ENCODE results near the gene SIPA1.
"Not testable (repeated sequence)": the region's sequence is repeated elsewhere in the genome, so short reads cannot be mapped to it uniquely, and the experiment has no call there.

The SIPA1 gene

DNA sequence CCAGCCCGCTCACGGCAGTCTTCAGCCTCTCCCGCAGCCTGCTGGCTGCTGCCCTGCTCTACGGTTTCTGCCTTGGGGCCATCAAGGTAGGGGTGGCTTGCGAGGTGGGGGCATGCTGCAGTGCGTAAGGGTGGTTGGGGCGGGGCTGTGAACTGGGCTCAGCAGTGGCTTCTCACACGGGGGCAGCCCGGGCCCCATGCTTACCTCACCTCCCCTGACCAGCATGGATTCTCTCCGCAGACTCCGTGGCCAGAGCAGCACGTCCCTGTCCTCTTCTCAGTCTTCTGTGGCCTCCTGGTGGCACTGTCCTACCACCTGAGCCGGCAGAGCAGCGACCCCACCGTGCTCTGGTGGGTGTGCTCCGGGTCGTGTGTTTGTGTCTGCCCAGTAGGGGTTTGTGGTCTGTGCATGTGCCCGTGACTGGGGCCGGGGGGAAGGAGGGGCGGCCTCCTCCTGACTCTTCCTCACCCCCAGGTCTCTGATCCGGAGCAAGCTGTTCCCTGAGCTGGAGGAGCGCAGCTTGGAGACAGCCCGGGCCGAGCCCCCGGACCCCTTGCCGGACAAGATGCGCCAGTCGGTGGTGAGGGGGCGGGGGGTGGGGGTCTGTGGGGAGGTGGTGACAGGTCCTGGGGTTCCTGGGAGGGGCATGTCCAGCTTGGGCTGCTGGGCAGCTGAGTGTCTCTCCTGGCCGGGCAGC, 12.8 kb upstream of the SIPA1 start:
- no peak for DNase-seq

DNA sequence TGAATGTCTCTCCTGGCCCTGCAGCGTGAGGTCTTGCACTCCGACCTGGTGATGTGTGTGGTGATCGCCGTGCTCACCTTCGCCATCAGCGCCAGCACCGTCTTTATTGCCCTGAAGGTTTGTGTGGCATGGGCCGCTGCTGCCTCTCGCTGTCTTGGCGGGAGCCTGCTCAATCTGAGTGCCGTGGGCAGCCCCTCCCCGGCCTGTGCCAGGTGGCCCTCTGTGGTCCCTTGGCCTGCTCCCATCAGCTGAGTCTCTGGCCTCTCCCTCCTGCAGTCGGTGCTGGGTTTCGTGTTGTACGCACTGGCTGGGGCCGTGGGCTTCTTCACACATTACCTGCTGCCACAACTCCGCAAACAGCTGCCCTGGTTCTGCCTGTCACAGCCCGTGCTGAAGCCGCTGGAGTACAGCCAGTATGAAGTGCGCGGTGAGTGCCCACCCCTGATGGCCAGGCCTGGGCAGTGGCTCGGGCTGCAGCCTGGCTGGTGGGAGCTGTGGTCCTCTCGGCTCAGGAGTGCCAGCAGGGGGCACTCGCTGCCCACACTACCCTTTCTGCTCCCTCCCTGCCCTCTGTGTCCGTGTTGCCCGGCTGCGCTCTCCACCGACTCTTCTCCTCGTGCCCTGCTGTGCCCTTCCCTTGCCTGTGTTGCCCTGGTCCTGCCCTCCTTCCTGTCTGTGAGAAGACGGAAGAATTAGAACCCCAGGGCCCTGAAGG, 12.1 kb upstream of the SIPA1 start:
- DNase-seq: no peak

DNA sequence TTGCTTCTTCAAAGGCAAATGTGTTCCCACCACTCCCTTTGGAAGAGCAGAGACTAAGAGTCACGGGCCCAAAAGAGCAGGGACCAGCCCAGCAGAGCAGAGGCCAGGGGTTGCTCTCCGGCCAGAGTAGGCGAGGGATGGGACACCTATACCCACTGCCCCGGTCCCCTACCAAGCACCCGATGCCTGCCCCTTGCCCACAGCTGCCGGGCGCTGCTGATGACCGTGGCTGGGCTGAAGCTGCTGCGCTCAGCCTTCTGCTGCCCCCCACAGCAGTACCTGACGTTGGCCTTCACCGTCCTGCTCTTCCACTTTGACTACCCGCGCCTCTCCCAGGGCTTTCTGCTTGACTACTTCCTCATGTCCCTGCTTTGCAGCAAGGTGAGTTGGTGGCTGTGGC, 10.7 kb upstream of the SIPA1 start:
- DNase-seq: no peak

DNA sequence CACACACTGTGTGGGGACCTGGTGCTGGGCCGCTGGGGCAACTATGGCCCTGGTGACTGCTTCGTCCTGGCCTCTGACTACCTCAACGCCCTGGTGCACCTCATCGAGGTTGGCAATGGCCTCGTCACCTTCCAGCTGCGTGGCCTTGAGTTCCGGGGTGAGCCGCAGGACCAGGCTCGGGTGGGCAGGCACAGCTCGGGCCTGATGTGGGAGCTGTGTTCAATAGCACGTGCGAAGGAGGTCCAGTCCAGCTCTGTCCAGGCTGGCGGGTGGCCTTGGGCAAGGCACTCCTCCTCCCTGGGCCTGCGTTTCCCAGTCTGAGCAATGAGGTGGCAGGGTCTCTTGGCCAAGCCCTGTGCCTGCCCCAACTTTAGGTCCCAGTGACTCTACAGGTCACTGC, 8.3 kb upstream of the SIPA1 start:
- DNase-seq: no peak

DNA sequence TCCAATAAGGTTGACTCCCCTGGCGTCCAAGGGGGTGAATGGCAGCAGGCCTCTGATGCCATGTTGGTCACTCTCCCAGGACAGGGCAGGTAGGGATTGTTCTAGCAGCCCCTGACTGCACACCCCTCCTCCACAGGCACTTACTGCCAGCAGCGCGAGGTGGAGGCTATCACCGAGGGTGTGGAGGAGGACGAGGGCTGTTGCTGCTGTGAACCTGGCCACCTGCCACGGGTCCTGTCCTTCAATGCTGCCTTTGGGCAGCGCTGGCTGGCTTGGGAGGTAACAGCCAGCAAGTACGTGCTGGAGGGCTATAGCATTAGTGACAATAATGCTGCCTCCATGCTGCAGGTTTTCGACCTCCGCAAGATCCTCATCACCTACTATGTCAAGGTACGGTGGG, 7.7 kb upstream of the SIPA1 start:
- DNase-seq: no peak

DNA sequence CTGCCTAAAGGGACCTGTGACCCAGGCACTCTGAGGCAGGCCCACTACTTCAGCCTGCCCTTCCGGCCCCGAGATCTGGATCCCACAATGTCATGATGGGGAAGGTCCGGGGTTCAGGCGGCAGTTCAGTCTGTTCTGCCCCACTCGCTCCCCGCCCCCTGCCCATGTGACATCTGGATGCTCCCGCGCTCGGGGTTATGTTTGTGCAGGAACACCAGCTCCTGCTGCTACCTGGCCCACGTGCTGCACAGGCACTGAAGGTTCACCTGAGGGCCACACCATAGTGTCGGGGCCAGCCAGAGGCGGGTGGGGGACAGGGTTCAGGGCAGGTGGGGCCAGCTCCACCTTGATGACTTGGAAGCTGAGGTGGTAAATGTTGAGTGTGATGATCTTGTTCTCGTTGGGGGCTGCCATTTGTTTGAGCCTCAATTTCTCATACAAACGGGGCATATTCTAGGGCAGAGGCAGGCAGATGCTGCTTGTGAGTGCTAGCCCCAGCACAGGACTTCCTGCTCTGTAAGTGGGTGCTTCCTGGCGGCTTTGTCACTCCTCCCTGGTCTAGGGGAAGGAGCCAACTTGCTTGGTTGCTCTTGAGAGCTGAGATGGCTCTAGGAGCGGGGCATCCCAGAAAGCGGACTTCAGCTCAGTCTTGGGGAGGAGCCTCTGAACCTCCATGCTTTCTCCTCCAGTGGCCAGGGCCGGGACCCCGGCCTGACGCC, 4.4 kb upstream of the SIPA1 start:
- no peak for DNase-seq

DNA sequence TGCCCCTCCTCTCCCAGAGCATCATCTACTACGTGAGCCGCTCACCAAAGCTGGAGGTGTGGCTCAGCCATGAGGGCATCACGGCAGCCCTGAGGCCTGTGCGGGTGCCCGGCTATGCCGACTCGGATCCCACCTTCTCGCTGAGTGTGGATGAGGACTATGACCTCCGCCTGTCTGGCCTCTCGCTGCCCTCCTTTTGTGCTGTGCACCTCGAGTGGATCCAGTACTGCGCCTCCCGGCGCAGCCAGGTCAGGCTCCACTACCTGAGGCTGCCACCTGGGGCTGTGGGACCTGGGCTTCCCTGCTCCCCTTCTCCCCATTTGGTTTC, 3.8 kb upstream of the SIPA1 start:
- no peak for DNase-seq

DNA sequence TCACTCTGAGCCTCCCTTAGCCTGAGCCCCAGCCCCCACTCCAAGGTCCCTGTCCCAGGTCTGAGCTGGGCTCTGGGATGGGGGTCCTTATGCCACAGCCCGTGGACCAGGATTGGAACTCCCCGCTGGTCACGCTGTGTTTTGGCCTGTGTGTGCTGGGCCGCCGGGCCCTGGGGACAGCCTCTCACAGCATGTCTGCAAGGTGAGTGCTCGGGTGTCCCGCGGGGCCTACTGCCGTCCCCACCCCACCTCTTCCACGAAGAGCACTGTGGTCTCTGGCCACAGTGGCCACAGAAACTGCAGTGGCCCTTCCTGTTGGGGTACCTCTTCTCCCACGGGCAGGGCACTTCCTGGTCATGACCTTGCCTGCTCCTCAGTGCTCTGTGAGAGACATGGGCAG, 3.5 kb upstream of the SIPA1 start:
- no peak for DNase-seq

DNA sequence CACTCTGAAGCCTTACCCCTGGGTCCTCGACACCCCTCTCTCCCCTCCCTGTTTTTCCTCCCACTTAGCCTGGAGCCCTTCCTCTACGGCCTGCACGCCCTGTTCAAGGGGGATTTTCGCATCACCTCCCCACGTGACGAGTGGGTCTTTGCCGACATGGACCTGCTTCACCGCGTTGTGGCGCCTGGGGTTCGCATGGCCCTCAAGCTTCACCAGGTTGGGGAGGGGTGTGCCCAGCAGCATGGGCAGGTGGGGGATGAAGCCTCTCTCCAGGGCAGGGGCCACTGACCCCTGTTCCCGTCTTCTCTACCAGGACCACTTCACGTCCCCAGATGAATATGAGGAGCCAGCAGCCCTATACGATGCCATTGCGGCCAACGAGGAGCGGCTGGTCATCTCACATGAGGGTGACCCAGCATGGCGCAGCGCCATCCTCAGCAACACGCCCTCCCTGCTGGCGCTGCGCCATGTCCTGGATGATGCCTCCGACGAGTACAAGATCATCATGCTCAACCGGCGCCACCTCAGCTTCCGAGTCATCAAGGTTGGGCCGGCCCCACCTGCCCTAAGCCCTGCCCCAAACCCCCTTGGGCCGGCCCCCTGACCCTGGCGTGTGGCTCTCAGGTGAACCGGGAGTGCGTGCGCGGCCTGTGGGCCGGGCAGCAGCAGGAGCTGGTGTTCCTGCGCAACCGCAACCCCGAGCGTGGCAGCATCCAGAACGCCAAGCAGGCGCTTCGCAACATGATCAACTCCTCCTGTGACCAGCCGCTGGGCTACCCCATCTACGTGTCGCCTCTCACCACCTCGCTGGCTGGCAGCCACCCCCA, 2.8 kb upstream of the SIPA1 start:
- DNase-seq: no peak

DNA sequence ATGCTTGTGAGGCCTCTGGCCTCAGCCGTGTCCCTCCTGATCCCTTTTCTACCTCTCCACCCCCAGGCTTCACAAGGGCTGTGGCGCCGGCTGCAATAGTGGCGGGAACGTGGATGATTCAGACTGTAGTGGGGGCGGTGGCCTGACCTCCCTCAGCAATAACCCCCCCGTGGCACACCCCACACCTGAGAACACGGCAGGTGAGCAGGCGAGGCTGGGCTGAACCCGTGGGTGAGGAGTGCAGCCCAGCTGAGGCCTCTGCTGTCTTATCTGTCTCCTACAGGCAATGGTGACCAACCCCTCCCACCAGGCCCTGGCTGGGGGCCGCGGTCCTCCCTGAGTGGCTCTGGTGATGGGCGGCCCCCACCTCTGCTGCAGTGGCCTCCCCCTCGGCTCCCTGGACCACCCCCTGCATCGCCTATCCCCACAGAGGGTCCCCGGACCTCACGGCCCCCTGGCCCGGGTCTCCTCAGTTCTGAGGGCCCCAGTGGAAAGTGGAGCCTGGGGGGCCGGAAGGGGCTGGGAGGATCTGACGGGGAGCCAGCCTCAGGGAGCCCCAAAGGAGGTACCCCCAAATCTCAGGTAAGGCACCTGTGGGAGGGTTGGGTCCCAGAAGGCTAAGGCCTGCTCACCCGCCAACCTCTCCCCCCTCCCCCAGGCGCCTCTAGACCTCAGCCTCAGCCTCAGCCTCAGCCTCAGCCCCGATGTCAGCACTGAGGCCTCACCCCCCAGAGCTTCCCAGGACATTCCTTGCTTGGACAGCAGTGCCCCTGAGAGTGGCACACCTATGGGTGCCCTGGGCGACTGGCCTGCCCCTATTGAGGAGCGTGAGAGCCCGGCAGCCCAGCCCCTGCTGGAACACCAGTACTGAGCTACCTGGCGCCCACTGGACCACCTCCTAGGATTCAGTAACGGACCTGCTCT, 1.5 kb upstream of the SIPA1 start:
- DNase-seq: no peak

DNA sequence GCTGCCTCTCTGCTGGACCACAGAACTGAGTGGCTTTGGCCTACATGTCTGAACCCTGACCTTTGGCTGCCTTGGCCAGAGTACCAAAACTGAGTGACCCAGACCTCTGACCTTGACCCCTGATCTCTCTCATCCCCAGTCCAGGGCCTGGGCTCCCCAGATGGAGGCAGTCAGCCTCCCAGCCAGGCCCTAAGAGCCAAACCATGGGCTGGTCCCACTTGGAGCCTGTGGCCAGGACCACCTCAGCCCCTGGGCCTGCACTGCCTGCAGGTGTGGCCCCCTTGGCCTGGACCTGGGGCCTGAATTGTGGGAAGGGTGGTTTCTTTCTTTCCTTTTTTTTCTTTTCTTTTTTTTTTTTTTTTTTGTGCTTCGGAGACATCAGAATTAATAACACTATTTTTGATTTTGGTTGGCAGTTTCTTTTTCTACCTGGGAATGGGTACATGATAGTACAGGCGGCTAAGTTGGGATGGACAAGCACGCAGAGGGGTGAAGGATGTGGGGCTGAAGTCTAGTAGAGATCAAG, 806 bp upstream of the SIPA1 start:
- DNase-seq: no peak

DNA sequence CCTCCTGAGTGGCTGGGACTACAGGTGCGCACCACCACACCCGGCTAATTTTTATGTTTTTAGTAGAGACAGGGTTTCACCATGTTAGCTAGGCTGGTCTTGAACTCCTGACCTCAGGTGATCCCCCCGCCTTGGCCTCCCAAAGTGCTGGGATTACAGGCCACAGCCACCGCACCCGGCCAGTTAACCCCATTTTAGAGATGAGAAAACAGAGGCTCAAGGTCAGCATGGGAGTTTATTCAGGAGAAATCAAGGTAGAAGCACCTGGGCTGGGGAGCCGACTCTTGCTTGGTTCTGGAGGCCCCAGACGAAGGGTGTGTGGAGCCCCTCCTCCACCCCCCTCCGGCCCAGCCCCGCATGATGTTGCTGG, 1.3 kb downstream of the SIPA1 start:
- not testable (repeated sequence) for DNase-seq

DNA sequence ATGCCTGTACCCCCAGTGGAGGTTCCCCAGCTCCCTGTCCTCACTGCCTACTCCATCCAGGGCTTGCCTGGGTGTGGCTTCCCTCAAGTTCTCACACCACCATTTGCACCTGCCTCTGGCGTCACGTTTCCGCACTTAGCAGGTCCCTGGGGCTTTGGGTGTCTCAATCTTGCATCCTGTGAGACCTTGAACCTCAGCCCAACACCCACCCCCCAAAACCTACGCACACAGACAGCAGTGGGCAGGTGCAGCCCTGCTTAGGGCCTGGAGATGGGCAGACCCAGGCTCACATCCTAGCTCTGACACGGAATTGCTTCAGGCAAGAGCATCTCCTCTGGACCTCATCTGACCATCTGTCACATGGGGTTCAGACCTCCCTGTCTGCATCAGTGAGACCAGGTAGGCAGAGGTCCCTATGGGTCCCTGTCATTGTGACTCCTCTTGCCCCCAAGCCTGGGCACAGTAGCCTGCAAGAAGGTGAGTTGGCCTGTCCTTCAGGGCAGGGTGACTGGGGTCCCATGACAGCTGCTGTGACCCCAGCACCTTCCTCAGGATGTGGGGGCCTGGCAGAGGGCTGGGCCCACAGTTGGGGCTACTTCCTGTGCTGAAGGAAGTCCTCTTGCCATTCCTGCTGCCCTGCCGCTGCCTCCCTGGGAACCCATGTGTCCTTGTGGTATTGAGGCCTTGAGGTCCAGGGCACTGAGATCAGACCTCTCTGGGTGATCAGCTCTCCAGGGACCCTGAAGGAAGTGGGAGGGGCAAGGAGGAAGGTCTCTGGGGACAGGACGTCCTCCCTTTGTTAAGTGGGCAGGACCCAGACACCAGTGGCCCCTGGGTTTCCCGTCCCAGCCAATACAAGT, 2.0 kb downstream of the SIPA1 start:
- no peak for DNase-seq

DNA sequence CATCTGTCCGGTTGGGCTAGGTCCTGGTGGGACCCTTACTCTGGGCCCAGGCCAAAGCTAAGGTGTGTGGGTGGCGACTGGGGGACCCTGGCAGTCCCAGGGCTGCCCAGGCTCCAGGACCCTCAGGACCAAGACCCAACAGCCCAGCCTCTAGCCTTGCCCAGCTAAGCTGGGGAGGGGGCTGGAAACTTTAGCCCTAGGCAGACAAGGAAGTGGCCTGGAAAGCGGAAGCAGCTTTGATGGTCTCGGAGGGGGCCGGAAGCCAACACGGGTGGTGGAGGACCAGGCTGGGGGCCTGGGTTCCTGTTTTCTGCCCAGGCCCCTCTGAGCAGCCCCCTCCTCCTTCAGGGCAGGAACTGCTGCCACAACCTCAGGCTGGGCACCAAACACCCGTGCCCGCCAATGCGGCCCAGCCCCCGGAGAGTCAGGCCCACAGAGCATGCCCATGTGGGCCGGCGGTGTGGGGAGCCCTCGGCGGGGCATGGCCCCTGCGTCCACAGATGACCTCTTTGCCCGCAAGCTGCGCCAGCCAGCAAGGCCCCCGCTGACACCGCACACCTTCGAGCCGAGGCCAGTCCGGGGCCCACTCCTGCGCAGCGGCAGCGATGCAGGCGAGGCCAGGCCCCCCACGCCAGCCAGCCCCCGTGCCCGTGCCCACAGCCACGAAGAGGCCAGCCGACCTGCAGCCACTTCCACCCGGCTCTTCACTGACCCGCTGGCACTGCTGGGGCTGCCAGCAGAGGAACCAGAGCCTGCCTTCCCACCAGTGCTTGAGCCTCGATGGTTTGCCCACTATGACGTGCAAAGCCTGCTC, 2.8 kb downstream of the SIPA1 start:
- DNase-seq: no peak

DNA sequence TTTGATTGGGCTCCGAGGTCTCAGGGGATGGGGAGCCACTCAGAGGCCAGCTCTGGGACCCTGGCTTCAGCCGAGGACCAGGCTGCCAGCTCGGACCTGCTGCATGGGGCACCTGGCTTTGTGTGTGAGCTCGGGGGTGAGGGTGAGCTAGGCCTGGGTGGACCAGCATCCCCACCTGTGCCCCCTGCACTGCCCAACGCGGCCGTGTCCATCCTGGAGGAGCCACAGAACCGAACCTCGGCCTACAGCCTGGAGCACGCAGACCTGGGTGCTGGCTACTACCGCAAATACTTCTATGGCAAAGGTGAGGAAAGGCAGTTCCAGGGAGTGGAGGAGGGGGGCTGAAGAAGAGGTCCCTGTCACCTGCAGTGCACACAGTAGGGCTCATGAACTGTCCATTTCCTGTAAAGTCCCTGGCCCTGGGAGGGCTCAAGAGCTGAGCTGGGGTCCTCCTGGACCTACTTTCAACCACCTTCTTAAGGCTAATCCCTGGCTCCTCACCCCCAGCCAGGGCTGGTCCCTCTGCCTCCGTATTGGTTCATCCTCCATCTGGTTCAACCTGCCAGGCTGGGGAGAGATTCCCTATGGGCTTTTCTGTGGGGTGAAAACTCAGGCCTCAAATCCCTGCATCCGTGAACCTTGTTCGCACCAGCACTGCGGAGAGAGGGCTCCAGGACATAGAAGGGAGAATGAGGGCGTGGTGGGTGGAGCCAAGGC, 3.6 kb downstream of the SIPA1 start:
- no peak for DNase-seq

DNA sequence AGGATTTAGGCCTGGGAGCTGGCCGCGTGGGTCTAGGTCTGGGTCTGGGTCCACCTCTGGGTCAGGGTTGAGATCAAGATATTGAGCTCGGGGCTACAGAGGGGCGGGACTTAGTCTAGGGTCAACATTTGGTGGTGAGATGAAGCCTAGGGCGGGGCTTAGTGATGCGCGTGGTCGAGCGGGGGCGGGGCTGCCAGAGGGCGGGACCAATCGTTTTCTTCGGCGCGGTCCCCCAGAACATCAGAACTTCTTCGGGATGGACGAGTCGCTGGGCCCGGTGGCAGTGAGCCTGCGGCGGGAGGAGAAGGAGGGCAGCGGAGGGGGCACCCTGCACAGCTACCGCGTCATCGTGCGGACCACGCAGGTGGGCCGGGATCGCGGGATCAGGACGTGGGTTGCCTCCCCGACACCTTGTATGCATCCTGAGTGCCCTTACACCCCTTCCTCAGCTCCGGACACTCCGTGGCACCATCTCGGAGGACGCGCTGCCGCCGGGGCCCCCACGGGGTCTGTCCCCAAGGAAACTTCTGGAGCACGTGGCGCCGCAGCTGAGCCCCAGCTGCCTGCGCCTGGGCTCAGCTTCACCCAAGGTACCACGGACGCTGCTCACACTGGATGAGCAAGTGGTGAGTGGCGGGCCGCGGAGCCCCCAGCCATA, 4.2 kb downstream of the SIPA1 start:
- DNase-seq: no peak

DNA sequence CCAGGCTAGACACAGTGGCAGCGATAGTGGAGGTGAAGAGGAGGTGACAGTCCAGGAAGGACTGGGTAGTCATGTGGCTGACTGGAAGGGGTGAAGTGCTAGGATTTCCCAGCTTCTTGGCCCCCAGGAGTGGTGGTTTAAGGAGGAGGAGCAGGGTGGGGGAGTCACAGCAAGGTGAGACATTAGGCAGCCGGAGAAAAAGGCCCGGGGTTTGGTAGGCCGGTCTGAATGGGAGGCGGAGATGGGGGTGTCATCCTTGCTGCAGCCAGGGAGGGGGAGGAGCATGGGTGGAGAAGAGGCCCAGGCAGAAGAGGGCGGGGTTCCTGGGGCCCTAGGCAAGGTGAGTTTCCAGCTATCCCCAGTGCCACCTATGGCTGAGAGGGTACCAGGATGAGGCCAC, 6.1 kb downstream of the SIPA1 start:
- DNase-seq: no peak

DNA sequence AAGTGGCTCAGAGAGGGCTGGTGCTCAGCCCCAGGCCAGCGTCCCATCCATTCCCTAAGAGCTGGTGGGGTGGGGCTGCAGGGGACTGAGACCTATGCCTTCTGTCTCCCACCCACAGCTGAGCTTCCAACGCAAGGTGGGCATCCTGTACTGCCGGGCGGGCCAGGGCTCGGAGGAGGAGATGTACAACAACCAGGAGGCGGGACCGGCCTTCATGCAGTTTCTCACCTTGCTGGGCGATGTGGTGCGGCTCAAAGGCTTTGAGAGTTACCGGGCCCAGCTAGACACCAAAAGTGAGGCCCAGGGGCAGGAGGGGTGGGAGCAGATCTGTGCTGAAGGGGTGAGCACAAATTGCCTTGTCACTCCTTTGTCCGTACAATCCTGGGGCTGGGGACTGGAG, 6.9 kb downstream of the SIPA1 start:
- no peak for DNase-seq

DNA sequence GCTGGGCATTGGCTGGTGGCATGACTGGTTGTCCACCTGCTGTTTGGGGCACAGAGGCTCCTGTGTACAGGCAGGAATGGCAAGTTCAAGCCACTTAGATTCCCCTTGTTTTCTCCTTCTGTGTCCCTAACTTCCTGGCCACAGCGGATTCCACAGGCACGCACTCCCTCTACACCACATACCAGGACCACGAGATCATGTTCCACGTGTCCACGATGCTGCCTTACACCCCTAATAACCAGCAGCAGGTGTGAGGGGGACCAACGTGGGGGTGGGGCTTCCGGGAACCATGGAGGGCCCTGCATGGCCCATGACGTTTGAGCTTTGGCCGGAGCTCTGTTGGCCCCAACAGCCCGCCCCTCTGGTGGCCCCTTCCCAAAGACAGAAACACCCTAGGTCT, 7.8 kb downstream of the SIPA1 start:
- DNase-seq: no peak

Data from NCI-H446 (cell line).